CD8-positive, alpha-beta memory T cell (primary cell): Measurements from ENCODE around the gene MEIS2. TPM values are rescaled to one million over a fixed set of nuclear protein-coding genes. Genes with fewer than 3 reads are reported as not detected.

Source experiments
- CTCF ChIA-PET: fragments of 350-600 bp; sonication (Branson Sonifier 250); formaldehyde crosslinking; loops from one replicate; lab custom pipeline; 2021; ENCODE audit warnings: antibody characterized with exemption; lab: Charles Lee
- POLR2A ChIA-PET: fragments of 350-600 bp; sonication (Branson Sonifier 250); formaldehyde crosslinking; loops from one replicate; lab custom pipeline; 2021; ENCODE audit warnings: antibody characterized with exemption; lab: Charles Lee
- DNase-seq, 5 donors: peaks; one replicate each; pipeline versions ENCODE4 v3.0.0 to v3.0.0-alpha.2; 2020 to 2022; ENCODE audit warnings: mixed read lengths in 1 of 5
- H3K27ac ChIP-seq: one replicate; pipeline ENCODE4 v1.7.0; 2013; ENCODE audit warnings: low read depth, mild to moderate bottlenecking, low read length, moderate library complexity
- H3K27me3 ChIP-seq: 2 replicates; pipeline ENCODE4 v1.7.0; 2013; ENCODE audit warnings: low read length, mild to moderate bottlenecking; ENCODE audit not compliant: insufficient read depth, poor library complexity, severe bottlenecking
- H3K36me3 ChIP-seq: 2 replicates; pipeline ENCODE4 v1.7.0; 2013; ENCODE audit warnings: mild to moderate bottlenecking, low read length, moderate library complexity; ENCODE audit not compliant: insufficient read depth
- H3K4me1 ChIP-seq: 2 replicates; pipeline ENCODE4 v1.7.0; 2013; ENCODE audit warnings: mild to moderate bottlenecking, low read length, moderate library complexity; ENCODE audit not compliant: insufficient read depth
- H3K4me3 ChIP-seq: 2 replicates; pipeline ENCODE4 v1.7.0; 2013; ENCODE audit warnings: mild to moderate bottlenecking, low read length
- H3K9me3 ChIP-seq: 2 replicates; pipeline ENCODE4 v1.7.0; 2013; ENCODE audit warnings: mild to moderate bottlenecking, low read length
- H3K27ac Mint-ChIP-seq, 8 donors: one replicate each; pipeline ENCODE4 v1.8.0; 2020 to 2021; ENCODE audit warnings: mixed read lengths in 8 of 8, mild to moderate bottlenecking in 6 of 8, inconsistent platforms in 3 of 8, moderate library complexity in 3 of 8
- H3K27me3 Mint-ChIP-seq, 2 donors: one replicate each; pipeline ENCODE4 v1.8.0; 2020 to 2021; ENCODE audit warnings: mixed read lengths in 2 of 2, mild to moderate bottlenecking in 1 of 2, moderate library complexity in 1 of 2
- H3K36me3 Mint-ChIP-seq, 3 donors: one replicate each; pipeline ENCODE4 v1.8.0; 2020 to 2021; ENCODE audit warnings: mixed read lengths in 3 of 3, inconsistent platforms in 1 of 3, mild to moderate bottlenecking in 1 of 3
- H3K4me1 Mint-ChIP-seq, 3 donors: one replicate each; pipeline ENCODE4 v1.8.0; 2020 to 2021; ENCODE audit warnings: mixed read lengths in 3 of 3, inconsistent platforms in 1 of 3, mild to moderate bottlenecking in 1 of 3
- H3K4me3 Mint-ChIP-seq, 7 donors: one replicate each; pipeline ENCODE4 v1.8.0; 2020 to 2021; ENCODE audit warnings: mixed read lengths in 7 of 7, mild to moderate bottlenecking in 6 of 7, moderate library complexity in 4 of 7, inconsistent platforms in 2 of 7
- H3K9me3 Mint-ChIP-seq, 5 donors: one replicate each; pipeline ENCODE4 v1.8.0; 2020 to 2022; ENCODE audit warnings: mixed read lengths in 5 of 5, mild to moderate bottlenecking in 3 of 5, moderate library complexity in 2 of 5, inconsistent platforms in 1 of 5
- polyA plus RNA-seq: library from polyadenylated mRNA; unstranded; fragments of 300-500 nt; fragmentation: Illumina TruSeq; gene quantifications from one replicate; pipeline ENCODE4 v1.2.3, GENCODE V29; 2021
- total RNA-seq, 2 experiments: library from RNA; stranded (reverse); gene quantifications; one replicate each; pipeline ENCODE4 v1.2.3, GENCODE V29; 2021

The MEIS2 gene
- total and polyA plus RNA-seq, 3 experiments from 2014 or later, result not detected

- Histone ChIP-seq H3K4me1 (peaks cover 26% of the 10 kb centered on the region), H3K36me3 (no peaks in the 10 kb centered on the region), H3K27me3 (peaks cover 45% of the 10 kb centered on the region), H3K4me3 (peak overlapping the region; percentile 53), H3K9me3 (no peaks in the 10 kb centered on the region), H3K27ac (peak overlapping the region; percentile 75)
- no peak for DNase-seq
- peaks cover 0 to 5% (median 0%) of the 10 kb centered on the region in 3 donors for H3K36me3 Mint-ChIP-seq
- peaks cover 63 to 93% of the 10 kb centered on the region in 2 donors for H3K27me3 Mint-ChIP-seq
- ChIA-PET POLR2A (no interaction called here), CTCF (no interaction called here)
- peaks cover 49 to 68% (median 66%) of the 10 kb centered on the region in 3 donors for H3K4me1 Mint-ChIP-seq
- H3K4me3 Mint-ChIP-seq, result peak overlapping the region; percentile 87 to 96 (median 92)
- peak overlapping the region in 7 of 8 donors; percentile 11 to 81 (median 67) for H3K27ac Mint-ChIP-seq
- peaks cover 4 to 17% (median 9%) of the 10 kb centered on the region in 5 donors for H3K9me3 Mint-ChIP-seq
These were observed 542 bp upstream of the MEIS2 start for GRCh38 chr15:37100966-37101215.

GRCh38 chr15:37099319-37100108 is 835 bp downstream of the MEIS2 start:
- peak overlapping the region; percentile 87 to 97 (median 93) for H3K4me3 Mint-ChIP-seq
- POLR2A ChIA-PET, result no interaction called here
- peak overlapping the region; percentile 64 for H3K27ac ChIP-seq
- DNase-seq, result no peak
- CTCF ChIA-PET, result no interaction called here
- peak overlapping the region in 1 of 8 donors; percentile 70 for H3K27ac Mint-ChIP-seq
- peak overlapping the region; percentile 65 for H3K4me3 ChIP-seq
- H3K36me3 ChIP-seq, result no peaks in the 10 kb centered on the region
- H3K4me1 Mint-ChIP-seq, result peaks cover 53 to 73% (median 68%) of the 10 kb centered on the region in 3 donors
- H3K4me1 ChIP-seq, result peaks cover 26% of the 10 kb centered on the region
- H3K27me3 Mint-ChIP-seq, result peaks cover 61 to 90% of the 10 kb centered on the region in 2 donors
- peaks cover 4 to 16% (median 10%) of the 10 kb centered on the region in 5 donors for H3K9me3 Mint-ChIP-seq
- H3K9me3 ChIP-seq, result no peaks in the 10 kb centered on the region
- H3K27me3 ChIP-seq, result peaks cover 35% of the 10 kb centered on the region
- peaks cover 0 to 5% (median 0%) of the 10 kb centered on the region in 3 donors for H3K36me3 Mint-ChIP-seq

- no peaks in the 10 kb centered on the region for H3K9me3 ChIP-seq
- peak overlapping the region; percentile 73 for H3K27ac ChIP-seq
- no peaks in the 10 kb centered on the region for H3K36me3 ChIP-seq
- DNase-seq, result no peak
- H3K4me3 ChIP-seq, result peak overlapping the region; percentile 65
- ChIA-PET CTCF (no interaction called here), POLR2A (no interaction called here)
- Mint-ChIP-seq H3K9me3 (peaks cover under 1 to 11% (median 9%) of the 10 kb centered on the region in 5 donors), H3K27ac (no peak overlapping the region), H3K4me1 (peaks cover 53 to 76% (median 64%) of the 10 kb centered on the region in 3 donors), H3K27me3 (peaks cover 61 to 90% of the 10 kb centered on the region in 2 donors), H3K4me3 (peak overlapping the region; percentile 87 to 97 (median 93)), H3K36me3 (peaks cover 0 to 5% (median 0%) of the 10 kb centered on the region in 3 donors)
- H3K4me1 ChIP-seq, result peaks cover 26% of the 10 kb centered on the region
- H3K27me3 ChIP-seq, result peaks cover 28% of the 10 kb centered on the region
These were observed 1.7 kb downstream of the MEIS2 start for GRCh38 chr15:37098468-37099318.

GRCh38 chr15:37097144-37097919 is 3.0 kb downstream of the MEIS2 start:
- peak overlapping the region; percentile 73 for H3K27ac ChIP-seq
- H3K36me3 ChIP-seq, result no peaks in the 10 kb centered on the region
- Mint-ChIP-seq H3K4me3 (peak overlapping the region; percentile 72 to 95 (median 79)), H3K36me3 (peaks cover 0 to 5% (median 0%) of the 10 kb centered on the region in 3 donors), H3K27me3 (peaks cover 61 to 93% of the 10 kb centered on the region in 2 donors), H3K27ac (peak overlapping the region in 2 of 8 donors; percentile 33 to 58), H3K4me1 (peaks cover 49 to 68% (median 56%) of the 10 kb centered on the region in 3 donors), H3K9me3 (peaks cover 0 to 7% (median 2%) of the 10 kb centered on the region in 5 donors)
- ChIA-PET CTCF (no interaction called here), POLR2A (no interaction called here)
- no peak overlapping the region for H3K4me3 ChIP-seq
- H3K4me1 ChIP-seq, result peaks cover 26% of the 10 kb centered on the region
- no peak for DNase-seq
- H3K27me3 ChIP-seq, result peaks cover 27% of the 10 kb centered on the region
- no peaks in the 10 kb centered on the region for H3K9me3 ChIP-seq

GRCh38 chr15:37096558-37097143 is 3.7 kb downstream of the MEIS2 start:
- Histone ChIP-seq H3K9me3 (no peaks in the 10 kb centered on the region), H3K4me3 (no peak overlapping the region), H3K27me3 (peaks cover 25% of the 10 kb centered on the region), H3K36me3 (no peaks in the 10 kb centered on the region), H3K27ac (peak overlapping the region; percentile 73), H3K4me1 (peaks cover 25% of the 10 kb centered on the region)
- H3K27me3 Mint-ChIP-seq, result peaks cover 57 to 94% of the 10 kb centered on the region in 2 donors
- CTCF ChIA-PET, result no interaction called here
- H3K27ac Mint-ChIP-seq, result peak overlapping the region in 1 of 8 donors; percentile 33
- peaks cover 0 to 5% (median 0%) of the 10 kb centered on the region in 3 donors for H3K36me3 Mint-ChIP-seq
- POLR2A ChIA-PET, result no interaction called here
- peak overlapping the region; percentile 26 to 95 (median 72) for H3K4me3 Mint-ChIP-seq
- DNase-seq, result no peak
- peaks cover 0 to 6% (median 2%) of the 10 kb centered on the region in 5 donors for H3K9me3 Mint-ChIP-seq
- peaks cover 46 to 61% (median 49%) of the 10 kb centered on the region in 3 donors for H3K4me1 Mint-ChIP-seq

GRCh38 chr15:37095770-37096557 is 4.4 kb downstream of the MEIS2 start:
- Mint-ChIP-seq H3K27ac (peak overlapping the region in 1 of 8 donors; percentile 75), H3K4me1 (peaks cover 43 to 54% (median 46%) of the 10 kb centered on the region in 3 donors), H3K27me3 (peaks cover 54 to 91% of the 10 kb centered on the region in 2 donors), H3K36me3 (peaks cover 0 to 4% (median 0%) of the 10 kb centered on the region in 3 donors), H3K9me3 (peaks cover 0 to 5% (median 2%) of the 10 kb centered on the region in 5 donors), H3K4me3 (peak overlapping the region in 4 of 7 donors; percentile 25 to 95 (median 52))
- no peak for DNase-seq
- POLR2A ChIA-PET, result no interaction called here
- Histone ChIP-seq H3K4me1 (peaks cover 19% of the 10 kb centered on the region), H3K4me3 (no peak overlapping the region), H3K27me3 (peaks cover 20% of the 10 kb centered on the region), H3K27ac (no peak overlapping the region), H3K9me3 (no peaks in the 10 kb centered on the region), H3K36me3 (no peaks in the 10 kb centered on the region)
- CTCF ChIA-PET, result no interaction called here
